ENCODE data around the gene RPS16.
"Not testable (repeated sequence)": the region's sequence is repeated elsewhere in the genome, so short reads cannot be mapped to it uniquely, and the experiment has no call there.

The RPS16 gene

DNA sequence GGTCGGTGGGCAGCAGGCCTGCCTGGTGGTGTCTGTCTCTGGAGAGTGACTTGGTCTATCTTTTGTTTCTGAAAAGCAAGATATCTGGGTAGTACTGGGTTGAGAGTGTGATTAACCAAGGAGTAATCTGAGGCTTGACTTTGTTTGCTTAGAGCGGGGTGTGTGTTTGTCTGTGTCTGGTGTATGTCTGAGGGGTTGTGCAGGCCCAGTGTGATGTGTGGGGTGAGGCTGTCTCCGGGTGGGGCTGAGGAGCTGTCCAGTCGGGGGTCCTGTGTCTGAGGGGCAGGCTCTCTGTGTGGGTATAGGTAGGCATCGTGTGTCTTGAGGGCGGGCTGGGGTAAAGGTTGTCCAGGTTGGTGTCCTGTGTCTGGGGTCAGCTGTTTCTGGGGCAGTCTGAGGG is 33.8 kb upstream of the RPS16 start:
- TF ChIP-seq, protein P1, sequence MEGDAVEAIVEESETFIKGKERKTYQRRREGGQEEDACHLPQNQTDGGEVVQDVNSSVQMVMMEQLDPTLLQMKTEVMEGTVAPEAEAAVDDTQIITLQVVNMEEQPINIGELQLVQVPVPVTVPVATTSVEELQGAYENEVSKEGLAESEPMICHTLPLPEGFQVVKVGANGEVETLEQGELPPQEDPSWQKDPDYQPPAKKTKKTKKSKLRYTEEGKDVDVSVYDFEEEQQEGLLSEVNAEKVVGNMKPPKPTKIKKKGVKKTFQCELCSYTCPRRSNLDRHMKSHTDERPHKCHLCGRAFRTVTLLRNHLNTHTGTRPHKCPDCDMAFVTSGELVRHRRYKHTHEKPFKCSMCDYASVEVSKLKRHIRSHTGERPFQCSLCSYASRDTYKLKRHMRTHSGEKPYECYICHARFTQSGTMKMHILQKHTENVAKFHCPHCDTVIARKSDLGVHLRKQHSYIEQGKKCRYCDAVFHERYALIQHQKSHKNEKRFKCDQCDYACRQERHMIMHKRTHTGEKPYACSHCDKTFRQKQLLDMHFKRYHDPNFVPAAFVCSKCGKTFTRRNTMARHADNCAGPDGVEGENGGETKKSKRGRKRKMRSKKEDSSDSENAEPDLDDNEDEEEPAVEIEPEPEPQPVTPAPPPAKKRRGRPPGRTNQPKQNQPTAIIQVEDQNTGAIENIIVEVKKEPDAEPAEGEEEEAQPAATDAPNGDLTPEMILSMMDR (IDR thresholded peaks at IDR 0.05) = no peak
- TF ChIP-seq ZFX (IDR thresholded peaks at IDR 0.05; ENCODE audit: borderline replicate concordance) = no peak

DNA sequence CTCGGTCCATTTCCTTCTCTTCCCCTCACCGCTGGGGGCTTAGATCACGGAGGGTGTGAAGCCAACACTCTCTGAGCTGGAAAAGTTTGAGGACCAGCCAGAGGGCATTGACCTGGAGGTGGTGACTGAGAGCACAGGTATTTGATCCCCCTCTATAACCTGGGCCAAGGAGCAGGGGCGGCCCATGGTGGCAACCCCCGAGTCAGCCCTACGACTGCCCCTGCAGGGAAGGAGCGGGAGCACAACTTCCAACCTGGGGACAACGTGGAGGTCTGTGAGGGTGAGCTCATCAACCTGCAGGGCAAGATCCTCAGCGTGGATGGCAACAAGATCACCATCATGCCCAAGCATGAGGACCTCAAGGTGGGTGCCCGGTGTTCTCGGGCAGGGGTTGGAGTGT is 33.3 kb upstream of the RPS16 start:
- H3K27ac ChIP-seq = no peak overlapping the region
- TF ChIP-seq, protein P1 (IDR thresholded peaks at IDR 0.05) = no peak
- TF ChIP-seq ZFX (IDR thresholded peaks at IDR 0.05; ENCODE audit: borderline replicate concordance) = no peak

More for the DNA sequence above, 33.8 kb upstream of the RPS16 start:
- H3K27ac ChIP-seq = no peak overlapping the region

DNA sequence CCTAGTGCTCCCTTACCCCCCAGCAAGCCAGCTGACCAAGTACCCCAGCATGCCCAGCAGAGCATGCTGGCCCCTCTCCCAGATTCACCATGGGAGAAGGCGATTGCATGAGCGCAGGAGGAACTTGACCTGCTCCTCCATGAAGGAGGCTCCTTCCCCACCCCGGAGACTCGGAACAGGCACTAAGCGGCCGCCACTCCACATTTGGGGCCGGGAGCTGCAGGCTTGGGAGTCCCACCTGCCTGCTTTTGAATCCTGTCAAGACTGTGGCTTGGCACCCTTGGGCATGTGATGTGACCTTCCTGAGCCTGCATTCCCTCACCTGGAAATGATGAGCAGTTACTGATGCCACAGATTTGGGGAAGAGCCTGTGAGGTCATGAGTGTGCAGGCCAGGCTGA is 32.2 kb upstream of the RPS16 start:
- no peak overlapping the region for H3K27ac ChIP-seq
- no peak for TF ChIP-seq ZFX (IDR thresholded peaks at IDR 0.05; ENCODE audit: borderline replicate concordance)
- TF ChIP-seq, protein P1 (IDR thresholded peaks at IDR 0.05) = no peak

DNA sequence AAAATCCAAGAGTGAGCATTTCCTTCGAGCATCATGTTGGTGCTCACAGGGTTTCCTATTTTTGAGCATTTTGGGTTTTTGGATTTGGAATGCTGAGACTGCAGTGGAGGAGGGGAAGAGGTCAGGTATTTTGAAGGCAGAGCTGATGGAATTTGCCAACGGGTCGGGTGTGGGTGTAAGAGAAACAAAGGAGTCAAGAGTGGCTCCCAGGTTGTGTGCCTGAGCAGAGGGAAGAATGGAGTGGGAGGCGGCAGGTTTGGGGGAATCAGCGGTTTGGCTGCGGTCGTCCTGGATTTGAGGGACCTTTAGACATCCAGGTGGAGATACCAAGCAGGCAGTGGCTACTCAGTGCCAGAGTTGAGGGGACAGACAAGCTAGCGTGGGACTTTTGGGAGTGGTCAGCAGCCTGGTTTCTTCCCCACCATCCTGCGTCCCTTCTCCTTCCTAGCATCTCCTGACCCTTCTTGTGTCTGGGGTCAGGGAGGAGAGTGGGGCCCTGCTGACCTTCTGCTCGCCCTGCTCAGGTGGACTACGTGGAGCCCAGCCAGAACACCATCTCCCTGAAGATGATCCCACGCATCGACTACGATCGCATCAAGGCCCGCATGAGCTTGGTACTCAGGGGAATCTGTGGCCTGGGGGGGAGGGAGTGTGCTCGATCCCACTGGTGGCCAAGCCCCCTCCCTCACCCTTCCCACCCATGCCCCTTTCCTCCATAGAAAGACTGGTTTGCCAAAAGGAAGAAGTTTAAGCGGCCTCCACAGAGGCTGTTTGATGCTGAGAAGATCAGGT is 30.4 kb upstream of the RPS16 start:
- no peak overlapping the region for H3K27ac ChIP-seq
- TF ChIP-seq, protein P1 (IDR thresholded peaks at IDR 0.05) = no peak
- TF ChIP-seq ZFX (IDR thresholded peaks at IDR 0.05; ENCODE audit: borderline replicate concordance) = no peak

DNA sequence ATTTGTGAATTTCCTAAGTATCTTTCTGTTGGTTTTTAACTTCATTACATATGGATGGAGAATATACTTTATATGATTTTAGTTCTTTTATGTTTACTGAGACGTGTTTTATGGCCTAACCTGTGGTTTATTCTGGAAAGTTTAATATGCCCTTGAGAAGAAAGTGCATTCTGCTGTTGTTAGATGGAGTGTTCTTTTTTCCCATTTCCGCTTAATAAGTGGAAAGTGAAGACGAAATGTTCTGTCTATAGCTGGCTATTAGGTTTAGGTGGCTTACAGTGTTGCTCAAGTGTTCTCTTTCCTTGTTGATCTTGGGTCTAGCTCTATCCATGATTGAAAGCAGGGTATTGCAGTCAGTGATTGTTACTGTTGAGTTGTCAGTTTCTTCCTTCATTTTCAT is 27.7 kb upstream of the RPS16 start:
- TF ChIP-seq, protein P1 (IDR thresholded peaks at IDR 0.05) = no peak
- no peak for TF ChIP-seq ZFX (IDR thresholded peaks at IDR 0.05; ENCODE audit: borderline replicate concordance)
- no peak overlapping the region for H3K27ac ChIP-seq

GRCh38 chr19:39451257-39451656 is 15.5 kb upstream of the RPS16 start:
- not testable (repeated sequence) for H3K27ac ChIP-seq

GRCh38 chr19:39449116-39449797 is 13.5 kb upstream of the RPS16 start:
- TF ChIP-seq, protein P1 (IDR thresholded peaks at IDR 0.05) = no peak
- no peak for TF ChIP-seq ZFX (IDR thresholded peaks at IDR 0.05; ENCODE audit: borderline replicate concordance)
- no peak overlapping the region for H3K27ac ChIP-seq
